GM12891 (cell line): ENCODE results near the gene LRP1-AS.

Experiments used
- PAX5 ChIP-seq: IDR thresholded peaks from 2 replicates; pipeline ENCODE4 v1.6.1; 2011; ENCODE audit warnings: low read length, moderate library complexity, mild to moderate bottlenecking; ENCODE audit not compliant: insufficient read depth, severe bottlenecking
- POLR2A ChIP-seq: IDR thresholded peaks from 2 replicates; pipeline ENCODE4 v1.6.1; 2011; ENCODE audit warnings: low read depth, low read length, control low read depth
- POLR2AphosphoS5 ChIP-seq: IDR thresholded peaks from 2 replicates; pipeline ENCODE4 v1.6.1; 2011; ENCODE audit warnings: low read depth, low read length, control low read depth
- POU2F2 ChIP-seq: IDR thresholded peaks from 2 replicates; pipeline ENCODE4 v1.6.1; 2011; ENCODE audit warnings: low read depth, mild to moderate bottlenecking, control low read depth, low read length, moderate library complexity
- SPI1 ChIP-seq: IDR thresholded peaks from 2 replicates; pipeline ENCODE4 v1.6.1; 2011; ENCODE audit warnings: low read depth, low read length, control low read depth
- TAF1 ChIP-seq: IDR thresholded peaks from 2 replicates; pipeline ENCODE4 v1.6.1; 2011; ENCODE audit warnings: low read depth, low read length, control low read depth

DNA sequence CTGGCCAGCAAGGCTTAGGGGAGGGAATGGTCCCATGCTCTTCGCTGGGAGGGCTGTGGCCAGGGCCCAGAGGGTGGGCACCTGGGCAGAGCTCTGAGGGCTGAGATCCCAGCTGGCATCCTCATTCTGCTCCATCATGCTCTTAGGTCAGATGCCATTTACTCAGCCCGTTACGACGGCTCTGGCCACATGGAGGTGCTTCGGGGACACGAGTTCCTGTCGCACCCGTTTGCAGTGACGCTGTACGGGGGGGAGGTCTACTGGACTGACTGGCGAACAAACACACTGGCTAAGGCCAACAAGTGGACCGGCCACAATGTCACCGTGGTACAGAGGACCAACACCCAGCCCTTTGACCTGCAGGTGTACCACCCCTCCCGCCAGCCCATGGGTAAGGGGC, 30.8 kb upstream of the LRP1-AS start:
- TF ChIP-seq POLR2A: no peak
- no peak for TF ChIP-seq POLR2AphosphoS5
- no peak for TF ChIP-seq SPI1
- no peak for TF ChIP-seq PAX5
- no peak for TF ChIP-seq TAF1
- TF ChIP-seq POU2F2: no peak
